ENCODE data around the gene MGAT3. TPM values are rescaled to one million over a fixed set of nuclear protein-coding genes. Genes with fewer than 3 reads are reported as not detected.

The MGAT3 gene
- polyA plus RNA-seq, 3 donors, result 0.03 TPM; not detected in 2

DNA sequence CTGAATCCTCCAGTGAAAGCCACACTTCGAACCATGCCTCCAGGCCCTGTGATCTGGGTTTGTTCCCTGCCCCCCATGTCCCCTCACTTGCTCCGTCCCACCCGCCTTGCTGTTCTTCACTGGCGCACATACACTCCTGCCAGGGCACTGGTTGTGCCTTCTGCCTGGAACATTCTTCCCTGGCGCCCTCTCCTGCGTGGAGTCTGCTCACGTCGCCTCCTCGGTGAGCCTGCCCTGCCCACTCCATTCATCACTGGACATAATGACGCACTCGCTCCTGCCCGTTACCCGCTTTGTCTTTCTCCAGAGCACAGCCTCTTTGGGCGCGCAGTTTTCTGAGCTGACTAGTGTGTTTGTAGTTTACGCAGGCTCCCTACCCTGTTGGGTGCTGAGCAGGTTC, 24.2 kb downstream of the MGAT3 start:
- no peak overlapping the region for H3K9ac ChIP-seq (ENCODE audit: insufficient read depth, low read length, poor library complexity, severe bottlenecking)
- H3K36me3 ChIP-seq (replicated peaks in 1 of 2; ENCODE audit: control insufficient read depth in 1 of 2, insufficient read depth in 2 of 2, low read length in 2 of 2), result no peaks in the 10 kb centered on the region
- H3K4me3 ChIP-seq (replicated peaks in 1 of 3; ENCODE audit: low read depth in 2 of 3, low read length in 3 of 3), result no peak overlapping the region
- H3K4me1 Mint-ChIP-seq, result no peaks in the 10 kb centered on the region
- H3K27me3 ChIP-seq (ENCODE audit: control insufficient read depth in 2 of 2, insufficient read depth in 2 of 2, low read length in 2 of 2), result no peaks in the 10 kb centered on the region
- TF ChIP-seq, protein P1, sequence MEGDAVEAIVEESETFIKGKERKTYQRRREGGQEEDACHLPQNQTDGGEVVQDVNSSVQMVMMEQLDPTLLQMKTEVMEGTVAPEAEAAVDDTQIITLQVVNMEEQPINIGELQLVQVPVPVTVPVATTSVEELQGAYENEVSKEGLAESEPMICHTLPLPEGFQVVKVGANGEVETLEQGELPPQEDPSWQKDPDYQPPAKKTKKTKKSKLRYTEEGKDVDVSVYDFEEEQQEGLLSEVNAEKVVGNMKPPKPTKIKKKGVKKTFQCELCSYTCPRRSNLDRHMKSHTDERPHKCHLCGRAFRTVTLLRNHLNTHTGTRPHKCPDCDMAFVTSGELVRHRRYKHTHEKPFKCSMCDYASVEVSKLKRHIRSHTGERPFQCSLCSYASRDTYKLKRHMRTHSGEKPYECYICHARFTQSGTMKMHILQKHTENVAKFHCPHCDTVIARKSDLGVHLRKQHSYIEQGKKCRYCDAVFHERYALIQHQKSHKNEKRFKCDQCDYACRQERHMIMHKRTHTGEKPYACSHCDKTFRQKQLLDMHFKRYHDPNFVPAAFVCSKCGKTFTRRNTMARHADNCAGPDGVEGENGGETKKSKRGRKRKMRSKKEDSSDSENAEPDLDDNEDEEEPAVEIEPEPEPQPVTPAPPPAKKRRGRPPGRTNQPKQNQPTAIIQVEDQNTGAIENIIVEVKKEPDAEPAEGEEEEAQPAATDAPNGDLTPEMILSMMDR (IDR thresholded peaks at IDR 0.05), result no peak
- no peak overlapping the region for H2AFZ ChIP-seq (ENCODE audit: insufficient read depth, low read depth, low read length, poor library complexity, severe bottlenecking)
- no peaks in the 10 kb centered on the region for H3K36me3 Mint-ChIP-seq
- H3K9me3 ChIP-seq (replicated peaks in 1 of 2; ENCODE audit: control insufficient read depth in 1 of 2, insufficient read depth in 1 of 2, low read length in 2 of 2), result no peaks in the 10 kb centered on the region
- DNase-seq, result no peak
- H3K27me3 Mint-ChIP-seq (ENCODE audit: low read depth in 3 of 3), result peaks cover 2 to 3% (median 2%) of the 10 kb centered on the region in 3 donors
- H3K27ac Mint-ChIP-seq, result no peak overlapping the region
- no peak overlapping the region for H3K4me3 Mint-ChIP-seq
- no peaks in the 10 kb centered on the region for H4K20me1 ChIP-seq (ENCODE audit: insufficient read depth, low read length)
- H3K79me2 ChIP-seq (ENCODE audit: insufficient read depth, low read length), result no peaks in the 10 kb centered on the region
- H3K27ac ChIP-seq (ENCODE audit: low read depth in 1 of 2, low read length in 2 of 2), result no peak overlapping the region
- H3K4me1 ChIP-seq (ENCODE audit: control insufficient read depth in 1 of 2, insufficient read depth in 2 of 2, low read length in 2 of 2), result no peaks in the 10 kb centered on the region
- intact Hi-C loops (cut with micrococcal nuclease), result no loop called here
- no peak overlapping the region for H3K4me2 ChIP-seq (replicated peaks; ENCODE audit: extremely low read depth, low read length, poor library complexity, severe bottlenecking)
- peaks cover 0 to 2% (median 0%) of the 10 kb centered on the region in 7 donors for H3K9me3 Mint-ChIP-seq
- 97% methylated on average over 12 of the region's 16 CpGs for WGBS (ENCODE audit: insufficient coverage)

DNA sequence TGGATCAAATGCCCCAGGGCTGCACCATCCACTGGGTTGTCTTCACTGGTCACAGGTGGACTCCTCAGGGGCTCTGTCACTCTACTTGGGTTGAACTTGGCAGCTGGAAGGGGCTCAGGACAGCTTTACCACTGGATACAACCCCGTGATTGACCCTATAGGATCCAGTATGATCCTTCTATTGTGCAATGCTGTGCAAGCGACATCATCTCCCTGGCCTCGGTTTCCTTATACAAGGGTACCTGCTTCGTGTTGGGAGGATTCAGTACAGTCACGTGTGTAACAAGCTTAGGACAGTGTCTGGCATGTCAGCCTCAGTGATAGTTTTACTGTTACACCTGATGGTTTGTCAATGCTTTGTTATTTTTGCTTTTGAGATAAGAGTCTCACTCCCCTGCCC, 24.8 kb downstream of the MGAT3 start:
- 86% methylated on average over 5 of the region's 5 CpGs for WGBS (ENCODE audit: insufficient coverage)
- Mint-ChIP-seq H3K27ac (peak overlapping the region in 1 of 7 donors; percentile 5), H3K36me3 (no peaks in the 10 kb centered on the region), H3K9me3 (peaks cover 0 to 2% (median 0%) of the 10 kb centered on the region in 7 donors), H3K27me3 (ENCODE audit: low read depth in 3 of 3) (peaks cover 2 to 4% (median 3%) of the 10 kb centered on the region in 3 donors), H3K4me1 (no peaks in the 10 kb centered on the region), H3K4me3 (no peak overlapping the region)
- Histone ChIP-seq H3K27ac (ENCODE audit: low read depth in 1 of 2, low read length in 2 of 2) (no peak overlapping the region), H3K79me2 (ENCODE audit: insufficient read depth, low read length) (no peaks in the 10 kb centered on the region), H2AFZ (ENCODE audit: insufficient read depth, low read depth, low read length, poor library complexity, severe bottlenecking) (no peak overlapping the region), H3K4me2 (replicated peaks; ENCODE audit: extremely low read depth, low read length, poor library complexity, severe bottlenecking) (no peak overlapping the region), H3K9me3 (replicated peaks in 1 of 2; ENCODE audit: control insufficient read depth in 1 of 2, insufficient read depth in 1 of 2, low read length in 2 of 2) (no peaks in the 10 kb centered on the region), H4K20me1 (ENCODE audit: insufficient read depth, low read length) (no peaks in the 10 kb centered on the region), H3K27me3 (ENCODE audit: control insufficient read depth in 2 of 2, insufficient read depth in 2 of 2, low read length in 2 of 2) (no peaks in the 10 kb centered on the region), H3K9ac (ENCODE audit: insufficient read depth, low read length, poor library complexity, severe bottlenecking) (no peak overlapping the region), H3K36me3 (replicated peaks in 1 of 2; ENCODE audit: control insufficient read depth in 1 of 2, insufficient read depth in 2 of 2, low read length in 2 of 2) (no peaks in the 10 kb centered on the region), H3K4me3 (replicated peaks in 1 of 3; ENCODE audit: low read depth in 2 of 3, low read length in 3 of 3) (no peak overlapping the region), H3K4me1 (ENCODE audit: control insufficient read depth in 1 of 2, insufficient read depth in 2 of 2, low read length in 2 of 2) (no peaks in the 10 kb centered on the region)
- no peak for DNase-seq
- intact Hi-C loops (cut with micrococcal nuclease), result no loop called here
- TF ChIP-seq, protein P1 (IDR thresholded peaks at IDR 0.05), result no peak
